Ishikawa (cell line): Measurements from ENCODE around the gene PRUNE2.

ENCODE experiments used
- CEBPB ChIP-seq: IDR thresholded peaks from 2 replicates; pipeline ENCODE4 v1.6.1; 2012
- CREB1 ChIP-seq: IDR thresholded peaks from 2 replicates; pipeline ENCODE4 v1.6.1; 2012; ENCODE audit warnings: low read depth
- EGR1 ChIP-seq: IDR thresholded peaks from 2 replicates; pipeline ENCODE4 v1.6.1; 2012
- EP300 ChIP-seq: IDR thresholded peaks from 2 replicates; pipeline ENCODE4 v1.6.1; 2012; ENCODE audit warnings: borderline replicate concordance
- FOXM1 ChIP-seq: IDR thresholded peaks from 2 replicates; pipeline ENCODE4 v1.6.1; 2012; ENCODE audit warnings: low read depth, borderline replicate concordance
- NFIC ChIP-seq: IDR thresholded peaks from 2 replicates; pipeline ENCODE4 v1.6.1; 2012
- RAD21 ChIP-seq: IDR thresholded peaks from 2 replicates; pipeline ENCODE4 v1.6.1; 2012; ENCODE audit warnings: low read depth
- REST ChIP-seq: IDR thresholded peaks from 2 replicates; pipeline ENCODE4 v1.6.1; 2012; ENCODE audit warnings: low read depth, mild to moderate bottlenecking
- TAF1 ChIP-seq: IDR thresholded peaks from 2 replicates; pipeline ENCODE4 v1.6.1; 2012; ENCODE audit warnings: low read depth, mild to moderate bottlenecking
- TCF12 ChIP-seq: IDR thresholded peaks from 2 replicates; pipeline ENCODE4 v1.6.1; 2012; ENCODE audit warnings: low read depth
- TEAD4 ChIP-seq: IDR thresholded peaks from 2 replicates; pipeline ENCODE4 v1.6.1; 2012
- USF1 ChIP-seq: IDR thresholded peaks from 2 replicates; pipeline ENCODE4 v1.6.1; 2012
- YY1 ChIP-seq: IDR thresholded peaks from 2 replicates; pipeline ENCODE4 v1.6.1; 2012; ENCODE audit warnings: low read depth
- ZBTB7A ChIP-seq: IDR thresholded peaks from 2 replicates; pipeline ENCODE4 v1.6.1; 2012; ENCODE audit warnings: low read depth
- TF ChIP-seq, protein P1 (sequence below): IDR thresholded peaks from 2 replicates; pipeline ENCODE4 v1.6.1; 2012

Gene PRUNE2

DNA sequence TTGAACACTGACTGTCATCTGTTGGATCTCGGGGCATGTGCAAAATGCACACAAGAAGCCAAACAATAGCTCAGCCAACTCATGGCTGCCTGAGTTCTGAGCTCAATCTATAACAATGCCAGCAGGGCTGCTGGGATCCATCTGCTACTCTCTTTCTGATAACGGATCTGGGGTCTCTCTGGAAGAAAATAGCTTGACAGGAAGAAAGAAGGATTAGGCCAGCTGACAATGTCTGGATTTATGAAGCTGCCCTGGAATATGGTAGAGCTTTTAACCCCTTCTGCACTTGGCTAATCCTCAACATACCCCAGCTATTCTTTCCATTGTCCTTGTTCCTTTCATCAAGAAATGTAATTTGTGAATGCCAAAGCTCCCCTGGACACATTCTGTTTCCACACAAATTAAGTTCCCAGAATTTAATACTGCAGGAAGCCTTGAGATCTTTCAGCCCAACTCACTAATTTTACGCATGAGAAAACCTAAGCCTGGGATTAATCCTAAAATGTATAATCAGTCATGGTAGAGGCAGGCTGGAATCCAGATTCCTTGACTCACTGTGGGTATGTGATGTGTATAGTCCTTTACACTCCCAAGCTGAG, 204.4 kb downstream of the PRUNE2 start:
- TF ChIP-seq RAD21 (no peak), ZBTB7A (no peak)

DNA sequence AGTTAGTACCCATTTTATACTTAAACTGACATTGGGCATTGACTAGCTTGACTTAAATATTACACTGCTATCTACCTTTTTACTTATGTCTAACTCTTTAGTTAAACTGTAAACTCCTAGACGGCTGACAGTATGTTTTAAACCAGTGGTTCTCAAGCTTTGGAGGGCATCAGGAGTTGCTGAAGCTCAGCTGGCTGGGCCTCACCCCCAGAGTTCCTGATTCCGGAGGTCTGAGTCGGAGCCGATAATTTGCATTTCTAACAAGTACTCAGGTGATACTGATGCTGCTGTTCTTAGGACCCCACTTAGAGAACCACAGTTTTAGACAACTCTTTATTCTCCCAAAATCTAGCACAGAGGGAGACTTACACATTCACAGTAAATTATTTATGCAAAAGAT, 205.0 kb downstream of the PRUNE2 start:
- TF ChIP-seq YY1 (no peak), EGR1 (no peak), TEAD4 (no peak), TCF12 (no peak)
- TF ChIP-seq, protein P1, sequence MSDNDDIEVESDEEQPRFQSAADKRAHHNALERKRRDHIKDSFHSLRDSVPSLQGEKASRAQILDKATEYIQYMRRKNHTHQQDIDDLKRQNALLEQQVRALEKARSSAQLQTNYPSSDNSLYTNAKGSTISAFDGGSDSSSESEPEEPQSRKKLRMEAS = no peak

- TF ChIP-seq, protein P1 = no peak
- TF ChIP-seq TEAD4 = no peak
- no peak for TF ChIP-seq RAD21
- no peak for TF ChIP-seq ZBTB7A
- TF ChIP-seq USF1 = no peak
- no peak for TF ChIP-seq CEBPB
- TF ChIP-seq CREB1 = no peak
- TF ChIP-seq YY1 = no peak
- TF ChIP-seq TCF12 = no peak
- no peak for TF ChIP-seq NFIC
- TF ChIP-seq EP300 = no peak
Observed at GRCh38 chr9:76699971-76700370, 205.9 kb downstream of the PRUNE2 start.

DNA sequence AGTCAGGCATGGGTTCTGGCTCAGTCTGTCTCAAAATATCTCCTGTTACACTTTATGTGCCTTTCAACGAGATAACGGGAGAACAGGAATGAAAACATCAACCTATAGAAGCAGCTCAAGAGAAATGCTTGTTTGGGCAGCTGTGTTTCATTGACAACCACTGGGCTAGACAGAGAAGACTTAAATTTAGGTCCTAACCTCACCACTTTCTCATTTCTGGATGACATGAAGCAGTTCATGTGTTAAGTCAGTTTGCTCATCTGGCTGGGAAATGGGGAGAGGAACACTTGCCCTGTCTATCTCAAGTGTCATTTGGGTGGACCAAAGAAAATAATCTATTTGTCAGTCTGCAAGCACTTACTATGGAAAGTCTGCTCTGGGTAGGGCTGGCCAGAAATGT, 208.4 kb downstream of the PRUNE2 start:
- TF ChIP-seq TEAD4 = no peak
- no peak for TF ChIP-seq ZBTB7A
- TF ChIP-seq CEBPB = no peak
- TF ChIP-seq RAD21 = no peak
- no peak for TF ChIP-seq EGR1
- TF ChIP-seq, protein P1 = no peak
- no peak for TF ChIP-seq EP300
- TF ChIP-seq TCF12 = no peak
- no peak for TF ChIP-seq YY1
- TF ChIP-seq REST = no peak
- TF ChIP-seq NFIC = no peak
- TF ChIP-seq CREB1 = no peak
- TF ChIP-seq USF1 = no peak
- TF ChIP-seq TAF1 = no peak
- no peak for TF ChIP-seq FOXM1

- no peak for TF ChIP-seq REST
- no peak for TF ChIP-seq USF1
- TF ChIP-seq CEBPB = no peak
- TF ChIP-seq, protein P1 = no peak
- no peak for TF ChIP-seq EGR1
- TF ChIP-seq EP300 = no peak
- TF ChIP-seq RAD21 = no peak
Observed at GRCh38 chr9:76697081-76697480, 208.8 kb downstream of the PRUNE2 start.

- TF ChIP-seq EP300 = no peak
- TF ChIP-seq TCF12 = no peak
- no peak for TF ChIP-seq TEAD4
- TF ChIP-seq EGR1 = no peak
- no peak for TF ChIP-seq USF1
- no peak for TF ChIP-seq YY1
- TF ChIP-seq CEBPB = no peak
Observed at GRCh38 chr9:76693912-76694311, 212.0 kb downstream of the PRUNE2 start.
